ENCODE data around the gene FCER1G. TPM values are rescaled to one million over a fixed set of nuclear protein-coding genes. Genes with fewer than 3 reads are reported as not detected.

The FCER1G gene
- total RNA-seq, 1 donor from 2014 or later = 0.26 TPM

DNA sequence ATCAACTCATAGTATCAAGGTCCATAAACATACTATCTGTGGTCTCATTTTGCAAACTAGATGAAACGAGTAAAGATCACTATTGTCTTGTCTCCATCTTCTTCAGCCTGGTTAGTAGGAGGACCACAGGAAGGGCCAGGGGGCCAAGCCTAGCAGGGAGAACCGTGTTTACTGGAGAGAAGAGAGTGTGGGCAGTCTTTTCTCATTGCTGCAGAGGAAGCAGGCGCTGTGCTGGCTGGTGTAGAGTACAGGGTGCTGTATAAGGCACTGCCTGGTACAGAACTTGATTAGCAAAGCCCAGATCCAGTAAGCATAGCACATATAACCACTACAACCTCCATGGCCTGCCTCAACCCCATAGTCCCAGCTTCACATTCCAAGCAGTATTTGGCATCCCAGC is 27.8 kb upstream of the FCER1G start:
- no peak for DNase-seq (ENCODE audit: low read depth, low spot score)

- DNase-seq (ENCODE audit: low read depth, low spot score) = no peak
Measured at GRCh38 chr1:161188381-161188780, 26.7 kb upstream of the FCER1G start.

DNA sequence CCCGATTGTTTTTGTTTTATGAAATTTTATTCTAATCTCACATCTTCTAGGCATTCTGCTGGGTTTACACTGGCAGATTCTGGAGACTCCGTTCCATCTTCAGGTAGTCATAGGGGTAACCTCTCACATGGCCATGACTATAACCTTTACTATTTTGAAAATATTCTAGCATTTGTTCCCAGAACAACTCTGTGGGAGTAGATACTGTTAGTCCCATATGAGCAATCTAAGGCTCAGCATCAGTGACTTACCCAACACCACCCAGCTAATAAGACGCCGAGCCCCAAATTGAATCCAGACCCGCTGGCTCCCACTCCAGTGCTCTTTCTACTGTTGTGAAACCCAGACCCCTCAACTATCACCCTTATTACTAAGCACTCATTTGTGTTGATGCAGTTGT is 26.1 kb upstream of the FCER1G start:
- no peak for DNase-seq (ENCODE audit: low read depth, low spot score)

GRCh38 chr1:161190962-161191521 is 24.1 kb upstream of the FCER1G start:
- no peak for DNase-seq (ENCODE audit: low read depth, low spot score)

DNA sequence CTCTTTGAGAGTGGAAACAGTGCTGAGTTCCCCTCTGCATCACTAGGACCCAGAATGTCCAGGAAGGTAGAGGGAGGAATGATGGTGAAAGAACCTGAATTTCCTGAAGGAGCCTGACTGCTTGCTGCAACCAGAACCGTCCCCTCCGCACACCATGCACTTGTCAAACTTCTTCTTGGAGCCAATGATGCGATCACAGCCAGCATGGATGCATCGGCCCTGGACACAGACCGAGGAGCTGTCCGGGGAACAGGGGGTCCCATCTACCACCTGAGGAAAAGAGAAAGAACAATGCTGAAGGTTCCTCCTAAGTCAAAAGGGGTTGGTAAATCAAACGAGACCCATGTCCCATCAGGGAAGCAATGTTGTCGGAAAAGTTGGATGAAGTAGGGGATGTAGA is 23.1 kb upstream of the FCER1G start:
- no peak for DNase-seq (ENCODE audit: low read depth, low spot score)

DNA sequence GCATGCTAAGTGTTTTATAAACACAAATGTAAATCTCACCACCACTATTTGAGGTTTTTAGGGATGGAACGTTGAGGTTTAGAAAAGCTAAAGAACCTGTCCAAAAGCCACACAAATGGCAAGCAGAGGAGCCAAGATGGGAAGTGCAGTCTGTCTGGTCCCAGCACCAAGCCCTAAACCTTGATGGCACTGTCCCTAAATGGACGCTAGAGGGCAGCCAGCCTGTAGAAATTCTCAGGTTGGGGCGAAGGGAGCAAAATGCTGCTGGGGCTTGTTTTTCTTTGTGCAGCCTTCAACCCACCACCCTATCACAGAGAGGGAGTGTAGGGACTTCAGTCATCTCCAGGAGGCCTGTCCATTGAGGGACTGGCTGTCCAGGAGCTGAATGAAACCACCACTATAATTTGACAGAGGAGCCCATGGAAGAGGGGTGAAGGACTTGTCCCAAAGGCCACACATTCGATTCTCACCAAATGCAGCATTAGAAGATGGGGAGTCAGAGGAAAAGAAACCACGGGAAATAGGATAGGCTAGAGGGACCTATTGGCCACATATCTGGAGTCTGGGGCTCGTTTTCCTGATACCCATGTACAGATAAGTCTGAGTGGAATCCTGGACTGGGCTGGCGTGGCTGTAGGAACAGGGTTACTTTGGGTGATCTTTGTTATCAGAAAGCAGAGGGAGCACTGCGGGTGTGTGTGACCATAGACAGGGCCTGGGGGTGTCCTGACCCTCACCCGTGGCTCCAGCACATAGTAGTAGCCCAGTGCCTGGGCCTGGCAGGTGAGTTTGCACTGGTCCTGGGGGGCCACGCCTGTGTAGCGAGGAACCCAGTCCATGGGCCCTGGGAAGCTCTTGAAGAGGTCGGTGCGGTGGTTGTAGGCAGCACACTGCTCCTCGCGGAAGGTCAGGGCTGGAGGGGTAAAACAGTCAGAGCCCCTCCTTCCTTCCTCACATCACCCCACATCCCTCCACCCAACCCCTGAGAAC is 22.3 kb upstream of the FCER1G start:
- DNase-seq (ENCODE audit: low read depth, low spot score) = no peak

- no peak for DNase-seq (ENCODE audit: low read depth, low spot score)
Measured at GRCh38 chr1:161193561-161194235, 21.4 kb upstream of the FCER1G start.

GRCh38 chr1:161195171-161195570 is 19.9 kb upstream of the FCER1G start:
- no peak for DNase-seq (ENCODE audit: low read depth, low spot score)

GRCh38 chr1:161196111-161196510 is 19.0 kb upstream of the FCER1G start:
- no peak for DNase-seq (ENCODE audit: low read depth, low spot score)

- DNase-seq (ENCODE audit: low read depth, low spot score) = no peak
Measured at GRCh38 chr1:161196521-161197451, 18.3 kb upstream of the FCER1G start.

- DNase-seq (ENCODE audit: low read depth, low spot score) = no peak
Measured at GRCh38 chr1:161197560-161198193, 17.4 kb upstream of the FCER1G start.

DNA sequence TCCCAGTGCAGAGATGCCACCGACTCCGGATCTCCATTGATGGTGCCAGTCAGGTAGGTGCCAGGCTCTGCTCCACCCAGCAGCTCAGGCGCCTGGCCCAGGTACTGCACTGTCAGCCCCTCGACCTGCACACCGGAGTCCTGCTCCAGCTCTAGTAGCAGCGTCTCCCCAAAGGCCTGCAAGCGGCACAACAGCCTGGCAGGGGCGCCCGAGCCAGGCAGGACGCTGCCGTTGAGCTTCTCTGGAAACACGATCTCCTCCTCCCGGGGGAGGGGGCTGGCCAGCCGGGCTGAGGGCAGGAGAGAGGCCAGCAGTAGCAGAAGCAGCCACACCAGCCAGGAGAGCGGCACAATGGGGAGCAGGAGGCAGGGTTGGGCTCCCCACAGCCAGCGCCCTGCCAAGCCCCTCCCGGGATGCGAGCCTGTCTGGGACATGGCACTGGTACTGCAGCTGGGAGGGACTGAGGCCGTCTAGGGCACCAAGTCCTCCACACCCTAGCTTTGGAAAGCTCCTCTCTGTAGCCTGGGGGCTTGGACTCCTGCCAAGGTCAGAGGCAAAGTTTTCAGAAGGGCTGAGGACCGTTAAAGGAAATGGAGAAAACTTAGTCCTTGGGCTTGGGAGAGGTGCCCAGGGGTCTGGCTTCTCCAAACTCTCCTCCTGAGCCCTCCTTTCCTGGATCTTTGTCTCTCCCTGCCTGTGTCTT is 16.8 kb upstream of the FCER1G start:
- DNase-seq (ENCODE audit: low read depth, low spot score) = no peak

DNA sequence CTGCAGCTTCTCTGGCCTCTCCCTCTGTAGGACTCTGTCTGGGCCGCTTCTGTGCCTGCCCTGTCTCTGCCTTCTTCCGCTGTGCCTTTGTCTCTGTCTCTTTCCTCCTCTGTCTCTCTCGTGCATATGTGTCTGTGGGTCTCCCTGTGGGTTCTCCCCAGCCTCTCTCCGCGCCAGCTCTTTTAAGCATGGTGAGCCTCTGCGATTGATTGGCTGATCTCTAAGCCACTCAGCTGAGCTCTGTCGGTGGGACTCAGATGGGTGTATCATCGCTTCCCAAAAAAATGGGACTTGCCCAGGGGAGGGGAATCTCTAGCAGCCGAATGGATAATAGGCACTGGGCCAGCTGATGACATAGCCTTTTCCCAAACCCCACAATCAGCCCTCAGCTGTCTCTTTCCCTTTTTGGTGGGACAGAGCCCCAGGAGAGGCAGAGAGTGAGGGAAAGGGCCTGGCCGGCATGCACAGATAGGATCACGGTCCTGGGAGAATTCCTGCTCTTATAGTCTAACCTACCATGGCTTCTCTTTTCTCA is 16.1 kb upstream of the FCER1G start, which contains the start of gene ADAMTS4:
Gene ADAMTS4, minus strand, starts transcription at position 158 of the 535 bp plus-strand sequence. CDS start 427 bp downstream, outside the sequence.
- no peak for DNase-seq (ENCODE audit: low read depth, low spot score)

DNA sequence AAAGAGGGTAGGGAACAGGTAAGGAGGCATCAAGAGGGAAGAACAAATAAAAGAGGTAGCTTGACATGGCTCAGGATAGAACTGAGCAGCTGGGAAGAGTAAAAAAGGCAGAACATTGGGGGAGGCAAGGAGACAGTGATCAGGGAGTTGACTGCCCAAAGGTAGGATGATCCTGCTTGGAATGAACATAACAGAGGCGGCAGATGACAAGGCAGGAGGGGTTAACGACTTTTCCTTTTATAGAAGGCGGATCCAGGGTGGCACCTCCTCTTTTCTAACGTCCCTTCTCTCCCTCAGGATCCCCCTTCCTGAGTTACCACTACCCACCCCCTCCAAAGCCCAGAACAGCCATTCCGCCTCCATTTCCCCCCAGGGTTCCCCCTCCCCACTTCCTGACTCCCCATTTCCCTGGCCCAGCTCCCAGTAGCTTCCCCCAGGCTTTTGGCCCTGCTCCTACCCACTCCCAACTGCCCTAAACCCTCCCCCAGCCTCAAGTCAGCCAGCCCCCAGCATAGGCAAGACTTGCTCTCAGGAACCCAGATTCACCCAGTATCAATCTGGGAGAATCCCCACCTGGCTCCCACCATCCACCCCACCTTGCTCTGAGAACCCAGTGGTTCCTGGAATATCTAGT is 15.5 kb upstream of the FCER1G start:
- no peak for DNase-seq (ENCODE audit: low read depth, low spot score)

DNA sequence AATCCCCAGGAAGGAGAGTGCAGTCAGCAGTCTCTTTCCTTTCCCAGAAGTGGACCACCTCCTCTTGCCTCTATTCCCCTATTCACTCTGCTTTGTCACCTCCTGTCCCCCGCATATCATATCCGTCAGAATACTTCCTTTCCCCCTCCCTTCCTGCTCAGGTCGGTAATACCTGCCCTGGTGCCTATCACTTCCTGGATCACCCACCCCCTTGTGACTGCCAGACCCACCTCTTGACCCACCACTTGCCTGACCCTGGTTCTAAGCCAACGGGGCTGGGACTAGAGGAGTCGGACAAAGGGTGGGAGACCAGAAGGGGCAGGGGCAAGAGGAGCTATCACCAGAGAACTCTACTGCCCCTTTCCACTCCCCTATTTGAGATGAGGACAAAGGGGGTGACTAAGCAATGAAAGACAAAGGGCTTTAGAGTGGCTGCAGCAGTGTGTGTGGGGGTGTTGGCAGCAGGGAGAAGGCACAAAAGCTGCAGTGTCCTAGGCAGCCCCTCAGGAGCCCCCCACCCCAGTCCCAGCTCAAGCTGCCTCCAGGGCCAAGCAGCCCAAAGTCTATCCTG is 14.6 kb upstream of the FCER1G start:
- DNase-seq (ENCODE audit: low read depth, low spot score) = no peak

- DNase-seq (ENCODE audit: low read depth, low spot score) = no peak
Measured at GRCh38 chr1:161200992-161201835, 13.9 kb upstream of the FCER1G start.

DNA sequence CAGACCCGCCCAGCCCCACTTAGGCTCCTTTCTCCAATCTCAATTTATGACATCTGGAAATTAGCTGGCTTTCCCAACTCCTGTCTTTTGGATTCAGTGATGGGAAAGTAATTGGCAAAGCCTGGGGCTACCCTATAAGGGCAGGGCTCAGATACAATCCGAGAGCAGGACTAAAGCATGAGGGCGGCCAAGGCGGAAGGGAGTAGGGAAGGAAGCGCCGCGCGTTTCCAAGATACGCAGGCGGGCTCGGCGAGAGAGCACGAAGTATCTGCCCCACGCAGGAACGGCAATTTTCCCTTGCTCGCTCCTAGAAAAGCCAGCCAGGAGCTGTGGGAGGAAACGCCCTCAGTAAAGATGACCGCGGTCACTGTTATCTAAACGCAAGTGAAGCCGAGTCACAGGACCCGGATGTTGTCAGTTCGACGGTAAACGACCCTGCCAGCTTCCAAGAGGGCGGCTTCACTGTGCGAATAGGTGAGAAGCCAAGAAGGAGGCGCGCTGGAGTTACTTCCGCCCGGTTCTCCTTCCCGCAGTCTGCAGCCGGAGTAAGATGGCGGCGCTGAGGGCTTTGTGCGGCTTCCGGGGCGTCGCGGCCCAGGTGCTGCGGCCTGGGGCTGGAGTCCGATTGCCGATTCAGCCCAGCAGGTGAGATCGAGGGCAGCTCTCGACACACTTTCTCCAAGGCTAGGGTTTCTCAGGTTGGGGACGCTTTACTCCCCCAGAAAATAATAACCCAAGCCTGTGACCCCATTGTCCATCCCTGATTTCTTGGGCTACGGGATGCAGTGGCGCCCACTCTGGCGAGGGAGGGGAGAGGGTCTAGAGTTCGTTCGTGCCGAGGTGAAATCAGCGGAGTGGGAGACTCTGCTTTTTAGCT is 13.0 kb upstream of the FCER1G start, which contains the start of gene NDUFS2:
Gene NDUFS2, plus strand, starts transcription at position 532 of the 877 bp plus-strand sequence. Its CDS starts 19 bp downstream, at position 551.
- DNase-seq (ENCODE audit: low read depth, low spot score) = peak; percentile 97
